ENCODE data around the gene TUB. TPM values are rescaled to one million over a fixed set of nuclear protein-coding genes. Genes with fewer than 3 reads are reported as not detected.

Gene TUB
- total RNA-seq, 2 donors from 2014 or later = 2.9 to 8.6 TPM

- no peaks in the 10 kb centered on the region for H3K36me3 ChIP-seq (replicated peaks in 1 of 2; ENCODE audit: insufficient read depth in 1 of 2, low read depth in 2 of 2)
- DNase-seq = no peak
- intact Hi-C loops (cut with DNase I) = loop anchor here (5.0 kb wide), 1 partner anchor 89 kb away; no protein-coding TSS in a partner anchor
- no peak for ATAC-seq
- H3K4me1 ChIP-seq = no peaks in the 10 kb centered on the region
- WGBS, 2 donors = 57 to 67% methylated on average over 5 of the region's 5 CpGs
- no peaks in the 10 kb centered on the region for H3K9me3 ChIP-seq
- no peaks in the 10 kb centered on the region for H3K27me3 ChIP-seq
- no peak for TF ChIP-seq CTCF (IDR thresholded peaks at IDR 0.05)
- TF ChIP-seq POLR2A (IDR thresholded peaks at IDR 0.05) = no peak
- no peak overlapping the region for H3K27ac ChIP-seq
- H3K4me3 ChIP-seq = no peak overlapping the region
Measured at GRCh38 chr11:8095806-8096522, 15.0 kb downstream of the TUB start.

- ATAC-seq (no peak), DNase-seq (no peak)
- 62 to 63% methylated on average over 4 to 6 of the region's 6 CpGs for WGBS, 2 donors
- no peak overlapping the region for H3K4me3 ChIP-seq
- no peaks in the 10 kb centered on the region for H3K9me3 ChIP-seq
- no peak for TF ChIP-seq CTCF (IDR thresholded peaks at IDR 0.05)
- no peaks in the 10 kb centered on the region for H3K4me1 ChIP-seq
- H3K36me3 ChIP-seq (replicated peaks in 1 of 2; ENCODE audit: insufficient read depth in 1 of 2, low read depth in 2 of 2) = no peaks in the 10 kb centered on the region
- H3K27ac ChIP-seq = no peak overlapping the region
- intact Hi-C loops (cut with DNase I) = loop anchor here (5.0 kb wide), 1 partner anchor 89 kb away; no protein-coding TSS in a partner anchor
- H3K27me3 ChIP-seq = no peaks in the 10 kb centered on the region
Measured at GRCh38 chr11:8096575-8096974, 15.6 kb downstream of the TUB start.

GRCh38 chr11:8097062-8097461, 16.1 kb downstream of the TUB start:
- DNase-seq (no peak), ATAC-seq (no peak)
- TF ChIP-seq CTCF (IDR thresholded peaks at IDR 0.05) = no peak
- TF ChIP-seq POLR2A (IDR thresholded peaks at IDR 0.05) = no peak
- Histone ChIP-seq H3K27ac (no peak overlapping the region), H3K4me3 (no peak overlapping the region), H3K36me3 (replicated peaks in 1 of 2; ENCODE audit: insufficient read depth in 1 of 2, low read depth in 2 of 2) (no peaks in the 10 kb centered on the region), H3K27me3 (no peaks in the 10 kb centered on the region), H3K4me1 (no peaks in the 10 kb centered on the region), H3K9me3 (no peaks in the 10 kb centered on the region)
- WGBS, 2 donors = 83 to 100% methylated on average over 3 to 8 of the region's 8 CpGs
- intact Hi-C loops (cut with DNase I) = loop anchor here (5.0 kb wide), 1 partner anchor 90 kb away; no protein-coding TSS in a partner anchor

GRCh38 chr11:8097468-8097867, 16.5 kb downstream of the TUB start:
- WGBS, 2 donors = 90 to 95% methylated on average over 9 of the region's 9 CpGs
- intact Hi-C loops (cut with DNase I) = loop anchor here (5.0 kb wide), 1 partner anchor 90 kb away; no protein-coding TSS in a partner anchor

More at GRCh38 chr11:8097468-8097867, 16.5 kb downstream of the TUB start:
- H3K27ac ChIP-seq = no peak overlapping the region
- no peak for ATAC-seq
- no peaks in the 10 kb centered on the region for H3K27me3 ChIP-seq
- no peak overlapping the region for H3K4me3 ChIP-seq
- H3K4me1 ChIP-seq = no peaks in the 10 kb centered on the region
- TF ChIP-seq CTCF (IDR thresholded peaks at IDR 0.05) (no peak), POLR2A (IDR thresholded peaks at IDR 0.05) (no peak)
- no peaks in the 10 kb centered on the region for H3K9me3 ChIP-seq
- DNase-seq = no peak
- H3K36me3 ChIP-seq (replicated peaks in 1 of 2; ENCODE audit: insufficient read depth in 1 of 2, low read depth in 2 of 2) = no peaks in the 10 kb centered on the region

Measured in body of pancreas (tissue), 4 donors.